PC-9 (cell line): ENCODE results near the gene DNAJA1. TPM values are rescaled to one million over a fixed set of nuclear protein-coding genes. Genes with fewer than 3 reads are reported as not detected.
A peak's percentile ranks its signal among the peaks of the same experiment; 100 is the strongest.
"Not testable (repeated sequence)": the region's sequence is repeated elsewhere in the genome, so short reads cannot be mapped to it uniquely, and the experiment has no call there.

Experiments used
- BruUV-seq: library from RNA; stranded (reverse); fragments of 400-500 nt; replicated peaks from 2 replicates; lab custom pipeline; 2021; lab: Mats Ljungman, UMichigan
- CTCF ChIA-PET: fragments of 300-600 bp; sonication (Branson Sonifier 250); formaldehyde crosslinking; loops from one replicate; lab custom pipeline; 2022; ENCODE audit warnings: antibody characterized with exemption; lab: Charles Lee
- POLR2A ChIA-PET: fragments of 300-600 bp; sonication (Branson Sonifier 250); formaldehyde crosslinking; loops from one replicate; lab custom pipeline; 2022; ENCODE audit warnings: antibody characterized with exemption; ENCODE audit not compliant: unreplicated experiment; lab: Charles Lee
- DNase-seq, 2 experiments: peaks; one replicate each; pipeline versions ENCODE4 v3.0.0 to v3.0.0-alpha.2; 2015 to 2022; ENCODE audit warnings: mixed read lengths in 1 of 2
- H2AFZ ChIP-seq: fragments of 200-600 bp; sonication (generic); 2 replicates; pipeline ENCODE4 v1.8.1; 2017; ENCODE audit warnings: antibody characterized with exemption
- H3F3A ChIP-seq: fragments of 200-600 bp; sonication (generic); 2 replicates; pipeline ENCODE4 v1.8.1; 2017; ENCODE audit warnings: antibody characterized with exemption, mild to moderate bottlenecking, low read depth; ENCODE audit not compliant: insufficient read depth
- H3K27ac ChIP-seq: fragments of 200-600 bp; sonication (generic); 2 replicates; pipeline ENCODE4 v1.6.1; 2016; ENCODE audit warnings: mixed run types
- H3K27me3 ChIP-seq: fragments of 200-600 bp; sonication (generic); 2 replicates; pipeline ENCODE4 v1.6.1; 2016; ENCODE audit warnings: low read depth, mixed run types; ENCODE audit not compliant: insufficient read depth
- H3K36me3 ChIP-seq: fragments of 200-600 bp; sonication (generic); 2 replicates; pipeline ENCODE4 v1.6.1; 2016; ENCODE audit warnings: low read depth, mixed run types
- H3K4me1 ChIP-seq: fragments of 200-600 bp; sonication (generic); replicated peaks from 2 replicates; pipeline ENCODE4 v1.6.1; 2016; ENCODE audit warnings: mixed run types; ENCODE audit not compliant: insufficient read depth
- H3K4me2 ChIP-seq: fragments of 200-600 bp; sonication (generic); 2 replicates; pipeline ENCODE4 v1.6.1; 2017; ENCODE audit warnings: mixed run types
- H3K4me3 ChIP-seq: fragments of 200-600 bp; sonication (generic); 2 replicates; pipeline ENCODE4 v1.6.1; 2016; ENCODE audit warnings: mixed run types
- H3K79me2 ChIP-seq: fragments of 200-600 bp; sonication (generic); 2 replicates; pipeline ENCODE4 v1.6.1; 2017; ENCODE audit warnings: low read depth, mixed run types
- H3K9me2 ChIP-seq: fragments of 200-600 bp; sonication (generic); 2 replicates; pipeline ENCODE4 v1.8.1; 2017; ENCODE audit warnings: mild to moderate bottlenecking; ENCODE audit not compliant: insufficient read depth
- H3K9me3 ChIP-seq: fragments of 200-600 bp; sonication (generic); 2 replicates; pipeline ENCODE4 v1.8.1; 2016; ENCODE audit warnings: low read depth; ENCODE audit not compliant: insufficient read depth
- H4K20me1 ChIP-seq: fragments of 200-600 bp; sonication (generic); 2 replicates; pipeline ENCODE4 v1.8.1; 2017; ENCODE audit not compliant: insufficient read depth
- EZH2 ChIP-seq: fragments of 200-600 bp; sonication (generic); IDR thresholded peaks from 2 replicates; pipeline ENCODE4 v1.8.0; 2017; ENCODE audit warnings: antibody characterized with exemption, low read depth
- intact Hi-C: fragments of 100-400 bp; cut with micrococcal nuclease; formaldehyde crosslinking; loops from one replicate; pipeline ENCODE4 v1.10.0; 2022; ENCODE audit not compliant: unreplicated experiment
- total RNA-seq: library from RNA; stranded (reverse); gene quantifications from 2 replicates; pipeline ENCODE4 v1.2.3, GENCODE V29; 2021
- TF ChIP-seq, protein P1 (sequence below): fragments of 200-600 bp; sonication (generic); conservative IDR thresholded peaks from 2 replicates; pipeline ENCODE4 v1.6.1; 2017; ENCODE audit warnings: mixed run types, antibody characterized with exemption, mild to moderate bottlenecking, moderate library complexity

Gene DNAJA1
- total RNA-seq, 1 experiment from 2014 or later = 88.4 TPM

DNA sequence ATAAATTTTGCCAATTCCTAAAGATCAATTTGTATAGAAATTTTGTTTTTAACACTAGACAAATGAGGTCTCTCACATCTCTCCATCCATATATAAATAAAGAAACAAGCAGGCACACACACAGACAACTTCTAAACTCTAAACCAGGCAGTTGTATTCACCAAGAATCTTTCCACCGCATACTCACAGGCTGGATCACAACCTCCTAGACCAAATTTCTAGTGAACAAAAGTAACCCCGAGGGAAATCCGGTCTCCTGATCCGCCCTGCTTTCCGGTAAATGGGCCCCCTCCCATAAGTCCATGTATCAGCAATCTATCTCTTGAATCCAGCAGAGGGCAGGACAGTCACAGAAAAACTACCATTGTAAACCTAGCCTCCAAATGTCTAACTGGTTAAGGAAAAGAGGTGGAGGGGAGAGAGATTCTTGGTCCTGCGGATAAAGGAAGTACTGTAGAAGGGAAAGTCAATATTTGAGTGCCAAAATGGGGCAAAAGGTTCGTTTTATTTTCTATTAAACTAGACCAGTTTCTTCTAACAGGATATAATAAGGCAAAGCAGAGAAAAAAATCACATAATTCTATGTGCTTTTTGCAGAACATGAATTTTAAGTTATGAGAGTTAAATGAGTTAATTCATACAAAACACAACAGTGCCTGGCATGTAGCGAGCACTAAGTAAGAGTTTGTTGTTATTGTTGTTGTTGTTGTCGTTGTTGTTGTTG lies 56.2 kb downstream of the DNAJA1 start:
- Histone ChIP-seq H3F3A (peaks cover 7% of the 10 kb centered on the region; the same call in 1 of the 2 replicates), H3K27ac (no peak overlapping the region), H2AFZ (peak overlapping the region; percentile 48; the same call in 1 of the 2 replicates), H3K9me2 (no peaks in the 10 kb centered on the region), H3K4me1 (peaks cover 17% of the 10 kb centered on the region), H4K20me1 (no peaks in the 10 kb centered on the region), H3K4me2 (peak overlapping the region; percentile 72), H3K79me2 (peaks cover 2% of the 10 kb centered on the region), H3K27me3 (no peaks in the 10 kb centered on the region), H3K36me3 (no peaks in the 10 kb centered on the region), H3K9me3 (no peaks in the 10 kb centered on the region), H3K4me3 (no peak overlapping the region)
- peak; percentile 49 to 56 for DNase-seq
- TF ChIP-seq, protein P1, sequence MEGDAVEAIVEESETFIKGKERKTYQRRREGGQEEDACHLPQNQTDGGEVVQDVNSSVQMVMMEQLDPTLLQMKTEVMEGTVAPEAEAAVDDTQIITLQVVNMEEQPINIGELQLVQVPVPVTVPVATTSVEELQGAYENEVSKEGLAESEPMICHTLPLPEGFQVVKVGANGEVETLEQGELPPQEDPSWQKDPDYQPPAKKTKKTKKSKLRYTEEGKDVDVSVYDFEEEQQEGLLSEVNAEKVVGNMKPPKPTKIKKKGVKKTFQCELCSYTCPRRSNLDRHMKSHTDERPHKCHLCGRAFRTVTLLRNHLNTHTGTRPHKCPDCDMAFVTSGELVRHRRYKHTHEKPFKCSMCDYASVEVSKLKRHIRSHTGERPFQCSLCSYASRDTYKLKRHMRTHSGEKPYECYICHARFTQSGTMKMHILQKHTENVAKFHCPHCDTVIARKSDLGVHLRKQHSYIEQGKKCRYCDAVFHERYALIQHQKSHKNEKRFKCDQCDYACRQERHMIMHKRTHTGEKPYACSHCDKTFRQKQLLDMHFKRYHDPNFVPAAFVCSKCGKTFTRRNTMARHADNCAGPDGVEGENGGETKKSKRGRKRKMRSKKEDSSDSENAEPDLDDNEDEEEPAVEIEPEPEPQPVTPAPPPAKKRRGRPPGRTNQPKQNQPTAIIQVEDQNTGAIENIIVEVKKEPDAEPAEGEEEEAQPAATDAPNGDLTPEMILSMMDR = peak; percentile 77
- TF ChIP-seq EZH2 = no peak
- no TSS peak for BruUV-seq
- intact Hi-C loops = loop anchor here (1.0 to 2.0 kb wide), 3 partner anchors 50 to 144 kb away; no protein-coding TSS in a partner anchor
- ChIA-PET CTCF (no interaction called here), POLR2A (no interaction called here)

- Histone ChIP-seq H3K9me2 (no peaks in the 10 kb centered on the region), H3F3A (peaks cover 4% of the 10 kb centered on the region; the same call in 1 of the 2 replicates), H2AFZ (no peak overlapping the region), H3K27ac (no peak overlapping the region), H3K79me2 (no peaks in the 10 kb centered on the region), H3K4me1 (peaks cover 17% of the 10 kb centered on the region), H3K27me3 (no peaks in the 10 kb centered on the region), H3K4me3 (no peak overlapping the region), H3K4me2 (no peak overlapping the region), H3K9me3 (no peaks in the 10 kb centered on the region), H4K20me1 (no peaks in the 10 kb centered on the region), H3K36me3 (no peaks in the 10 kb centered on the region)
- DNase-seq = no peak
- CTCF ChIA-PET = no interaction called here
- no TSS peak for BruUV-seq
- TF ChIP-seq, protein P1 = no peak
- no peak for TF ChIP-seq EZH2
- intact Hi-C loops = loop anchor here (2.0 kb wide), 1 partner anchor 25 kb away; no protein-coding TSS in a partner anchor
- POLR2A ChIA-PET = no interaction called here
These were observed 57.1 kb downstream of the DNAJA1 start for GRCh38 chr9:33082128-33082527.

- no peaks in the 10 kb centered on the region for H3K79me2 ChIP-seq
- no peak overlapping the region for H2AFZ ChIP-seq
- H3K36me3 ChIP-seq = no peaks in the 10 kb centered on the region
- peaks cover 17% of the 10 kb centered on the region for H3K4me1 ChIP-seq
- no peak overlapping the region for H3K4me2 ChIP-seq
- H3K27me3 ChIP-seq = no peaks in the 10 kb centered on the region
- TF ChIP-seq, protein P1 = no peak
- no peak for TF ChIP-seq EZH2
- no peaks in the 10 kb centered on the region for H3K9me2 ChIP-seq
- ChIA-PET POLR2A (no interaction called here), CTCF (no interaction called here)
- no peak overlapping the region for H3K27ac ChIP-seq
- no peaks in the 10 kb centered on the region for H4K20me1 ChIP-seq
- BruUV-seq = no TSS peak
- intact Hi-C loops = loop anchor here (2.0 kb wide), 1 partner anchor 24 kb away; no protein-coding TSS in a partner anchor
- H3K9me3 ChIP-seq = no peaks in the 10 kb centered on the region
- H3F3A ChIP-seq = peaks cover under 1% of the 10 kb centered on the region; the same call in 1 of the 2 replicates
- no peak for DNase-seq
- H3K4me3 ChIP-seq = no peak overlapping the region
These were observed 57.7 kb downstream of the DNAJA1 start for GRCh38 chr9:33082538-33083326.

- H3K36me3 ChIP-seq, H2AFZ ChIP-seq, BruUV-seq, H3K4me3 ChIP-seq, H4K20me1 ChIP-seq, H3K27me3 ChIP-seq, H3F3A ChIP-seq, H3K9me2 ChIP-seq, intact Hi-C loops, CTCF ChIA-PET, H3K27ac ChIP-seq, H3K4me2 ChIP-seq, DNase-seq, POLR2A ChIA-PET, H3K79me2 ChIP-seq, H3K9me3 ChIP-seq: not testable (repeated sequence)
- H3K4me1 ChIP-seq = peaks cover 16% of the 10 kb centered on the region
These were observed 60.6 kb downstream of the DNAJA1 start for GRCh38 chr9:33085672-33086071.
